AG04450 (cell line): ENCODE results near the gene MCRIP2. TPM values are rescaled to one million over a fixed set of nuclear protein-coding genes. Genes with fewer than 3 reads are reported as not detected.

Source experiments
- CTCF ChIA-PET: fragments of 300-600, 350-600 bp; formaldehyde crosslinking; extraction: SDS; loops from one replicate; lab custom pipeline; 2022; ENCODE audit warnings: antibody characterized with exemption, inconsistent platforms; lab: Charles Lee
- POLR2A ChIA-PET: fragments of 350-600 bp; formaldehyde crosslinking; extraction: SDS; loops from one replicate; lab custom pipeline; 2021; ENCODE audit warnings: antibody characterized with exemption, inconsistent platforms; lab: Yijun Ruan, JAX
- DNase-seq: peaks from one replicate; pipeline ENCODE4 v3.0.0-alpha.2; 2011; ENCODE audit warnings: low read depth, low spot score
- H3K27ac ChIP-seq: one replicate; pipeline ENCODE4 v1.5.1; 2012; ENCODE audit warnings: low read depth, low read length, control low read depth
- H3K27me3 ChIP-seq: one replicate; pipeline ENCODE4 v1.6.0; 2012; ENCODE audit warnings: low read length; ENCODE audit not compliant: control insufficient read depth, insufficient read depth
- H3K4me3 ChIP-seq: 2 replicates; pipeline ENCODE4 v1.5.1; 2011; ENCODE audit warnings: mild to moderate bottlenecking, low read depth, low read length, control low read depth
- H3K9me3 ChIP-seq: 2 replicates; pipeline ENCODE4 v1.5.1; 2012; ENCODE audit warnings: low read length; ENCODE audit not compliant: control insufficient read depth, insufficient read depth
- polyA plus RNA-seq: library from polyadenylated mRNA; depleted of rRNA; stranded (reverse); fragments of >200 nt; gene quantifications from 2 replicates; pipeline ENCODE4 v1.2.3, GENCODE V29; 2011
- TF ChIP-seq, protein P1 (sequence below): IDR thresholded peaks from 2 replicates; pipeline ENCODE4 v1.5.1; 2011; ENCODE audit warnings: low read depth, low read length, control low read depth, inconsistent platforms

The MCRIP2 gene
- polyA plus RNA-seq, 1 experiment = 6.7 TPM

DNA sequence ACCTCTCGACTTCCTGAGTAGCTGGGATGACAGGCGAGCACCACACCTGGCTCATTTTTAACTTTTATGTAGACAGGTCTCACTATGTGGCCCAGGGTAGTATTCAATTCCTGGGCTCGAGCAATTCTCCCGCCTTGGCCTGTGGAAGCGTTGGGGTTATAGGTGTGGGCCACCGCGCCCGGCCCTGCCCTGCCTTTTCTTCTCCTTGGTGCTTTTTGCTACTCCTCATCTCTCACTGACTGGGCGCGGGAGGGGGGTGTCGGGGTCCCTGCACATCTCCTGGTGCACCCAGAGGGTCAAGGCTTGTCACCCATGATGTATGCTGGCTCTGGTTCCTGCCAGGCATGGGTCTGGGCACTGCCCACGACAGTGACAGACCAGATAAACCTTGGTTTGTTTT lies 2.9 kb downstream of the MCRIP2 start:
- ChIA-PET POLR2A (no interaction called here), CTCF (no interaction called here)
- Histone ChIP-seq H3K27ac (no peak overlapping the region), H3K9me3 (no peaks in the 10 kb centered on the region; the same call in 1 of the 2 replicates), H3K4me3 (no peak overlapping the region), H3K27me3 (no peaks in the 10 kb centered on the region)
- no peak for DNase-seq
- TF ChIP-seq, protein P1, sequence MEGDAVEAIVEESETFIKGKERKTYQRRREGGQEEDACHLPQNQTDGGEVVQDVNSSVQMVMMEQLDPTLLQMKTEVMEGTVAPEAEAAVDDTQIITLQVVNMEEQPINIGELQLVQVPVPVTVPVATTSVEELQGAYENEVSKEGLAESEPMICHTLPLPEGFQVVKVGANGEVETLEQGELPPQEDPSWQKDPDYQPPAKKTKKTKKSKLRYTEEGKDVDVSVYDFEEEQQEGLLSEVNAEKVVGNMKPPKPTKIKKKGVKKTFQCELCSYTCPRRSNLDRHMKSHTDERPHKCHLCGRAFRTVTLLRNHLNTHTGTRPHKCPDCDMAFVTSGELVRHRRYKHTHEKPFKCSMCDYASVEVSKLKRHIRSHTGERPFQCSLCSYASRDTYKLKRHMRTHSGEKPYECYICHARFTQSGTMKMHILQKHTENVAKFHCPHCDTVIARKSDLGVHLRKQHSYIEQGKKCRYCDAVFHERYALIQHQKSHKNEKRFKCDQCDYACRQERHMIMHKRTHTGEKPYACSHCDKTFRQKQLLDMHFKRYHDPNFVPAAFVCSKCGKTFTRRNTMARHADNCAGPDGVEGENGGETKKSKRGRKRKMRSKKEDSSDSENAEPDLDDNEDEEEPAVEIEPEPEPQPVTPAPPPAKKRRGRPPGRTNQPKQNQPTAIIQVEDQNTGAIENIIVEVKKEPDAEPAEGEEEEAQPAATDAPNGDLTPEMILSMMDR = no peak

DNA sequence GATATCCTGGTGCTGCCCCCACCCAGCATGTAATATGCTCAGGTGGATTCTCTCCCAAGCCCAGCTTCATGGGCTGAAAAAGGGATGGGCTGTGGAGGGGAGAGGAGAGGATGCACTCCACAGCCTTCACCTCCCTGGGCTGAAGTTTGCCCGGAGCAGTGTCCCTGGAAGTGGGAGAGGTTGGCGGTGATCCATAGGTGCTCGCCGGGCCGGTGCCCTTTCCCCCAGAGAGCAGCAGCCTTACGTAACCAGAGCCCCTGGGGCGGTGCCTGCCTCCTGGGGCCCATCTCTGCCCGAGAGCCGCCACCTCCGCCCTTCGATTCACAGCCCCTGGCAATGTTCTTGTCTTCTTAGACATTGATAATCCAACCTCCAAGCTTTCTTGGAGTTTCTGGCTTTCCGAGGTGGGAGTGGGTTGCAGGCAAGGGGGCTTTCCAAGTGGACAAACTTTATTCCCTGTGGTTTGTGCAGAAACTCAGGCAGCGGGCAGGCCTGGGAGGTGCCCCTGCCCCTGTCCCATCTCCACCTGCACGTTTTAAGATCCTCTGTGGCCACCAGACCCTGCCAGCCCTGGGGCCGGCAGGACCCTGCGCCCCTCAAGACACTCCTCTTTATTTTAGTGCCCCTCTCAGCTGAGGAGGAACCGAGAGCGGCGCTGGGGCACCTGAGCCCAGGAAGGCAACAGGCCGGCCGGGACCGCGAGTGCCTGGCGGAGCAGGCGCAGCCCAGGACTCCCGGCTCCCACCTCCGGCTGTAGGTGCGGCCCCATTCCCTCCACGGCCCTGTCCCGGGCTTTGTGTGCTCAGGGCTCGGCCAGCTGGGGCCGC lies 4.4 kb downstream of the MCRIP2 start:
- ChIA-PET POLR2A (interaction anchor here (0.7 kb wide), 1 partner anchor 549 kb away, joined by 3 read pairs; no protein-coding TSS in a partner anchor), CTCF (no interaction called here)
- no peak for DNase-seq
- Histone ChIP-seq H3K9me3 (no peaks in the 10 kb centered on the region; the same call in 1 of the 2 replicates), H3K4me3 (no peak overlapping the region), H3K27ac (no peak overlapping the region), H3K27me3 (no peaks in the 10 kb centered on the region)
- TF ChIP-seq, protein P1 = no peak

DNA sequence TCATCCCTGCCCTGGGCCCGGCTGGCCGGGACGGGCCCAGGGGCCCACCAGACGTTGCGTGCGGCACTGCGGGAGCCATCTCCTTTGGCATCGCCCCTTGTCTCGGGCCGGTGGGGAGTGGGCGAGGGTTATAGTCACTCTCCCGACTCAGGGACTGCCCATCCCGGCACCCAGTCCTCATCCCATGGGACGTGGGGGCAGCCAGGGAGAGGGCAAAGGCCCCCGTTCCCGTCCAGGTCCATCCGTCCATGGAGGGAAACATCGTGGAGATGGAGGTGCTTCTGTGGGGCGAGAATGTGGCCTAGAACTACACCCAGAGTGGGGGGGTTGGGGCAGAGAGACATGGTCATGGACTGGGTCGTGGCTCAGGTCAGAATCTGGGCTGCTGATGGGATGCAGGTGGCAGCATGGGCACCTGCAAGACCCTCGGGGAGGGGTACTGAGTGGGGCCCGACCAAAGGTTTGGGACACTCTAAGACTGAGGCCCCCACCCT lies 5.1 kb downstream of the MCRIP2 start:
- H3K27ac ChIP-seq = no peak overlapping the region
- TF ChIP-seq, protein P1 = no peak
- no peak overlapping the region for H3K4me3 ChIP-seq
- DNase-seq = no peak
- ChIA-PET POLR2A (interaction anchor here (0.7 kb wide), 1 partner anchor 550 kb away, joined by 3 read pairs; no protein-coding TSS in a partner anchor), CTCF (no interaction called here)
- no peaks in the 10 kb centered on the region; the same call in 1 of the 2 replicates for H3K9me3 ChIP-seq
- no peaks in the 10 kb centered on the region for H3K27me3 ChIP-seq

DNA sequence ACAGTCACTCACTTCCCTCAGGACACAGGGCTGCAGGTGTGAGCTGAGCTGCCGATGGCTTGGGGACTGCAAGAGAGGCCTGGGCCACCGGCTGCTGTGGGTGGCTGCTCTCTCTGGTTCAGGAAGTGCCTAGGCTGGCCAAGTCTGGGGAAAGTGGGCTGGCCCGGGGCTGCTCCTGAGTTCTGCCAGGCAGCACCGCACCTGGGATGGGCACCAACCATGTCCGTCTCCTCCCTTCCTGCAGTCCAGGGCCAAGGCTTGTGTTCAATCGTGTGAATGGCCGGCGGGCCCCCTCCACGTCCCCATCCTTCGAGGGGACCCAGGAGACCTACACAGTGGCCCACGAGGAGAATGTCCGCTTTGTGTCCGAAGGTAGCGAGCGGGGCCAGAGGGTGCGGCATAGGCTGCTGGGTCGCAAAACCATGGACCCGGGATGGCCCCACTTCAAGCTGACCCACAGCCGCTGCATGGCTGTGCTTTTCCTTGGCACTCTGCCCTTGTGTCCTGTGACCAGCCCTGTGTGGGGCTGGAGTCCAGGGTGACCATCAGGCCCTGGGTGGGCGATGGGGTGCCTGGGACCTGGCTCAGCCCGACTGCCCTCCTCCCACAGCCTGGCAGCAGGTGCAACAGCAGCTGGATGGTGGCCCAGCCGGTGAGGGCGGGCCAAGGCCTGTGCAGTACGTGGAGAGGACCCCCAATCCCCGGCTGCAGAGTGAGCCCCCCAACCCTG lies 5.7 kb downstream of the MCRIP2 start:
- TF ChIP-seq, protein P1 = no peak
- H3K27ac ChIP-seq = no peak overlapping the region
- POLR2A ChIA-PET = interaction anchor here (0.8 kb wide), 1 partner anchor 12 kb away, joined by 14 read pairs; no protein-coding TSS in a partner anchor
- CTCF ChIA-PET = no interaction called here
- no peak for DNase-seq
- no peaks in the 10 kb centered on the region for H3K27me3 ChIP-seq
- no peaks in the 10 kb centered on the region; the same call in 1 of the 2 replicates for H3K9me3 ChIP-seq
- H3K4me3 ChIP-seq = no peak overlapping the region
